ENCODE measurements around the gene CRYL1.
A peak's percentile ranks its signal among the peaks of the same experiment; 100 is the strongest.

CRYL1 gene

DNA sequence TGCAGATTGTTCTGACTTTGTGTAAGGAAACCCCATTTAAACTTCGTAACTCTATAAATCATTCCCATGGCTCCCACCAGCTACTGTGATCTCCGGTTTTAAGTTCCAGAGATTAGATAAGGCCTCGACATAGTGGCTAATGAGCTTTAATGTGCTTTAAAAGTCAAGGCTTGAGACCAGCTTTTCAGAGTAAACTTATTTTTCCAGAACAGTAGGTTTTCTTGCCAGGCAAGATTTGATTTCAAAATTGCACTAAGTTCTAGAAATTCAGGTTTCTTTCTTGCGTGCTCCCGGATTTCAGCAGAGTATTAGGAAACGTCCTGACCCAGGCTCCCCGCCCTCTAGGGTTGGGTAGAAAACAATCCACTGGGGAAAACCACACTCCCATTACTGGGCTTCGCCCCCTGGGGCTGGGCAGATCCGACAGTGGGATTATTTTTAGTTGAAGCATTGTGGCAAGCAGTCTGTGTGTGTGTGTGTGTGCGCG is 43.3 kb downstream of the CRYL1 start:
- Histone ChIP-seq H3K79me2 (ENCODE audit: low read length) (no peaks in the 10 kb centered on the region), H3F3A (ENCODE audit: insufficient read depth, low read length) (no peaks in the 10 kb centered on the region), H4K20me1 (ENCODE audit: insufficient read depth, low read length) (no peaks in the 10 kb centered on the region), H3K36me3 (replicated peaks; ENCODE audit: insufficient read depth, low read length) (no peaks in the 10 kb centered on the region), H3K4me2 (ENCODE audit: low read depth, low read length) (no peak overlapping the region), H3K9me3 (replicated peaks; ENCODE audit: insufficient read depth, low read length) (no peaks in the 10 kb centered on the region), H2AFZ (ENCODE audit: low read length) (no peak overlapping the region), H3K9me2 (replicated peaks; ENCODE audit: insufficient read depth, low read length) (no peaks in the 10 kb centered on the region), H3K27me3 (replicated peaks; ENCODE audit: insufficient read depth, low read length) (no peaks in the 10 kb centered on the region), H3K9ac (ENCODE audit: low read length) (no peak overlapping the region), H3K4me1 (ENCODE audit: low read length) (no peaks in the 10 kb centered on the region), H3K4me3 (ENCODE audit: low read length) (no peak overlapping the region), H3K27ac (ENCODE audit: low read length) (no peak overlapping the region)
- DNase-seq: no peak
- TF ChIP-seq EZH2phosphoT487 (IDR thresholded peaks at IDR 0.05; ENCODE audit: low read length): no peak
- TF ChIP-seq EZH2 (optimal IDR thresholded peaks at IDR 0.05; ENCODE audit: low read depth, low read length): no peak
- TF ChIP-seq, protein P1, sequence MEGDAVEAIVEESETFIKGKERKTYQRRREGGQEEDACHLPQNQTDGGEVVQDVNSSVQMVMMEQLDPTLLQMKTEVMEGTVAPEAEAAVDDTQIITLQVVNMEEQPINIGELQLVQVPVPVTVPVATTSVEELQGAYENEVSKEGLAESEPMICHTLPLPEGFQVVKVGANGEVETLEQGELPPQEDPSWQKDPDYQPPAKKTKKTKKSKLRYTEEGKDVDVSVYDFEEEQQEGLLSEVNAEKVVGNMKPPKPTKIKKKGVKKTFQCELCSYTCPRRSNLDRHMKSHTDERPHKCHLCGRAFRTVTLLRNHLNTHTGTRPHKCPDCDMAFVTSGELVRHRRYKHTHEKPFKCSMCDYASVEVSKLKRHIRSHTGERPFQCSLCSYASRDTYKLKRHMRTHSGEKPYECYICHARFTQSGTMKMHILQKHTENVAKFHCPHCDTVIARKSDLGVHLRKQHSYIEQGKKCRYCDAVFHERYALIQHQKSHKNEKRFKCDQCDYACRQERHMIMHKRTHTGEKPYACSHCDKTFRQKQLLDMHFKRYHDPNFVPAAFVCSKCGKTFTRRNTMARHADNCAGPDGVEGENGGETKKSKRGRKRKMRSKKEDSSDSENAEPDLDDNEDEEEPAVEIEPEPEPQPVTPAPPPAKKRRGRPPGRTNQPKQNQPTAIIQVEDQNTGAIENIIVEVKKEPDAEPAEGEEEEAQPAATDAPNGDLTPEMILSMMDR (IDR thresholded peaks at IDR 0.05; ENCODE audit: low read length): no peak

DNA sequence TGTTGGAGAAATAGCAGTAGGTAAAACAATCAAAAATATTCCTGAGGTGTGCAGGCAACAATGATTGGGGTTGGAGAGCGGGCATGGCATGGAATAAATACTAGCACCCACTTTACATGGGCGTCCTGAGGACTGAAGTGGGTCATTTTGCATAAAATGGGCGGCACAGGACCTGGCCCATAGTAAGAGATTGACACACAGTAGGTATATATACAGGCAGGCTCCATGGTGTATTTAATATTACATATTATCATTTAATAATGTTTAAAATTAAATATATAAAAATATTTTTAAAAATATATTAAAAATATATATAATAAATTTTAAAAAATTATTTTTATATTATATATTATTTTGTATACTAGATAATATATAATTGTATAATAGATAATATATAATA is 48.3 kb downstream of the CRYL1 start:
- Histone ChIP-seq H3K79me2 (ENCODE audit: low read length) (no peaks in the 10 kb centered on the region), H3K36me3 (replicated peaks; ENCODE audit: insufficient read depth, low read length) (no peaks in the 10 kb centered on the region), H2AFZ (ENCODE audit: low read length) (no peak overlapping the region), H3K4me1 (ENCODE audit: low read length) (peaks cover 9% of the 10 kb centered on the region), H3K9me2 (replicated peaks; ENCODE audit: insufficient read depth, low read length) (no peaks in the 10 kb centered on the region), H3F3A (ENCODE audit: insufficient read depth, low read length) (peaks cover 8% of the 10 kb centered on the region; the same call in 1 of the 2 replicates), H3K4me2 (ENCODE audit: low read depth, low read length) (no peak overlapping the region), H3K4me3 (ENCODE audit: low read length) (no peak overlapping the region), H3K27me3 (replicated peaks; ENCODE audit: insufficient read depth, low read length) (no peaks in the 10 kb centered on the region), H3K9me3 (replicated peaks; ENCODE audit: insufficient read depth, low read length) (no peaks in the 10 kb centered on the region), H3K27ac (ENCODE audit: low read length) (no peak overlapping the region), H4K20me1 (ENCODE audit: insufficient read depth, low read length) (no peaks in the 10 kb centered on the region), H3K9ac (ENCODE audit: low read length) (no peak overlapping the region)
- DNase-seq: no peak
- TF ChIP-seq EZH2 (optimal IDR thresholded peaks at IDR 0.05; ENCODE audit: low read depth, low read length) (no peak), EZH2phosphoT487 (IDR thresholded peaks at IDR 0.05; ENCODE audit: low read length) (no peak)
- TF ChIP-seq, protein P1 (IDR thresholded peaks at IDR 0.05; ENCODE audit: low read length): no peak

DNA sequence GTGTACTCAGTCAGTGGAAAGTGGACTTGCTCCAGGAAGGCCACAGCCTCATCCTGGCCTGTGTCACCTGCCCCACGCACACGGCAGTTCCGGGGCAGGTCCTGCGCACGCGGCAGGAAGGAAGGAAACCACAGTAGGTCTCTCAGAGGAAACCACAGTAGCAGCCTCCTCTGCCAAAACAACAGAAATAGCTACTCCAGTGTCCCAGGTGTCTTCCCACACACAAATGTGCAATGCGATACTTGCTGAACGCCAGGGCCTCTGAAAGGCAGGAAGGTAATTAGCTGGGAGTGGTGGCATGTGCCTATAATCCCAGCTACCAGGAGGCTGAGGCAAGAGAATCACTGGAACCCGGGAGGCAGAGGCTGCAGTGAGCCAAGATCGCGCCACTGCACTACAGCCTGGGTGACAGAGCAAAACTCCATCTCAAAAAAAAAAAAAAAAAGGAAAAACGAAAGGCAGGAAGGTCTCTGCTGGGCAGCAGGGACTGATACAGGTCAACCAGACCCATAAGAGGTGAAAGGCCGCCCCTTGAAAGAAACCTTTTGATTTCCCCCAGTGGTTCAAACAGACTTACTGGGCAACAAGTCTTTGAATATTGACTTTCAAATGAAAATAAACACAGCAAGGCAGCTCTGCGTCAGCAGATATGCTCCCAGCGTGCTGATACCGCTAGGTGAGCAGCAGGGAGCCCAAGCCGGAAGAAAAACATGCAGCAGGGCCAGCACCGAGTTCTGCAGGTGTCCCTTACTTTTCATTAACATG is 49.5 kb downstream of the CRYL1 start:
- Histone ChIP-seq H3K4me1 (ENCODE audit: low read length) (peaks cover 9% of the 10 kb centered on the region), H3K4me3 (ENCODE audit: low read length) (peak overlapping the region; percentile 35; the same call in 1 of the 2 replicates), H3K36me3 (replicated peaks; ENCODE audit: insufficient read depth, low read length) (no peaks in the 10 kb centered on the region), H4K20me1 (ENCODE audit: insufficient read depth, low read length) (no peaks in the 10 kb centered on the region), H3K4me2 (ENCODE audit: low read depth, low read length) (peak overlapping the region; percentile 59), H3K9ac (ENCODE audit: low read length) (peak overlapping the region; percentile 79), H3K79me2 (ENCODE audit: low read length) (no peaks in the 10 kb centered on the region), H3K27me3 (replicated peaks; ENCODE audit: insufficient read depth, low read length) (no peaks in the 10 kb centered on the region), H3K27ac (ENCODE audit: low read length) (peak overlapping the region; percentile 99), H2AFZ (ENCODE audit: low read length) (peak overlapping the region; percentile 51; the same call in 1 of the 2 replicates), H3F3A (ENCODE audit: insufficient read depth, low read length) (peaks cover 8% of the 10 kb centered on the region; the same call in 1 of the 2 replicates), H3K9me2 (replicated peaks; ENCODE audit: insufficient read depth, low read length) (no peaks in the 10 kb centered on the region), H3K9me3 (replicated peaks; ENCODE audit: insufficient read depth, low read length) (no peaks in the 10 kb centered on the region)
- TF ChIP-seq EZH2 (optimal IDR thresholded peaks at IDR 0.05; ENCODE audit: low read depth, low read length) (no peak), EZH2phosphoT487 (IDR thresholded peaks at IDR 0.05; ENCODE audit: low read length) (no peak)
- TF ChIP-seq, protein P1 (IDR thresholded peaks at IDR 0.05; ENCODE audit: low read length): no peak
- peak; percentile 87 for DNase-seq

Measured in MM.1S (cell line).